Thyroid gland (tissue), 4 donors: ENCODE results near the gene PTPRN2. TPM values are rescaled to one million over a fixed set of nuclear protein-coding genes. Genes with fewer than 3 reads are reported as not detected.

ENCODE experiments used
- DNase-seq, 2 donors: peaks; one replicate each; pipeline ENCODE4 v3.0.0-alpha.2; 2019
- H3K27ac ChIP-seq, 3 donors: fragments of 200-600 bp; sonication (generic); 1 replicate in 2 of 3; 2 replicates in 1 of 3; pipeline ENCODE4 v1.5.1; 2016 to 2019; ENCODE audit warnings: mild to moderate bottlenecking in 1 of 3, moderate library complexity in 1 of 3
- H3K27me3 ChIP-seq: fragments of 200-600 bp; sonication (generic); one replicate; pipeline ENCODE4 v1.5.1; 2019
- H3K36me3 ChIP-seq, 2 donors: fragments of 200-600 bp; sonication (generic); one replicate each; pipeline ENCODE4 v1.5.1; 2016 to 2019
- H3K4me1 ChIP-seq, 2 donors: fragments of 200-600 bp; sonication (generic); one replicate each; pipeline ENCODE4 v1.5.1; 2017 to 2019
- H3K4me3 ChIP-seq, 3 donors: fragments of 200-600 bp; sonication (generic); replicated peaks in 1 of 3; 1 replicate in 2 of 3; 2 replicates in 1 of 3; pipeline ENCODE4 v1.5.1; 2016; ENCODE audit warnings: mild to moderate bottlenecking in 1 of 3
- H3K9me3 ChIP-seq: fragments of 200-600 bp; sonication (generic); one replicate; pipeline ENCODE4 v1.5.1; 2017
- POLR2A ChIP-seq, 2 donors: fragments of 450-650 bp; IDR thresholded peaks; one replicate each; pipeline ENCODE4 v1.6.1; 2017; ENCODE audit warnings: antibody characterized with exemption in 2 of 2, mild to moderate bottlenecking in 2 of 2, moderate library complexity in 1 of 2
- WGBS, 2 donors: methylation state at CpG; one replicate each; pipeline ENCODE4 v1.1.5; 2017; 5-methylcytosine and 5-hydroxymethylcytosine counted together
- intact Hi-C: fragments of 100-400 bp; cut with DNase I; formaldehyde crosslinking; loops from one replicate; pipeline ENCODE4 v1.15.1; 2023
- total RNA-seq, 4 donors: library from RNA; depleted of rRNA; stranded (reverse); fragments of >200 nt; gene quantifications; one replicate each; pipeline ENCODE4 v1.2.3, GENCODE V29; 2016
- TF ChIP-seq, protein P1 (sequence below), 6 experiments: fragments of 200-600 bp in 3 of 6; fragments of 450-650 bp in 3 of 6; sonication (generic) in 3 of 6; IDR thresholded peaks; one replicate each; pipeline ENCODE4 v1.5.1; 2016 to 2019; ENCODE audit warnings: antibody characterized with exemption in 6 of 6, mild to moderate bottlenecking in 2 of 6, inconsistent platforms in 1 of 6, moderate library complexity in 1 of 6

PTPRN2 gene
- total RNA-seq, 4 donors from 2014 or later: 4.2 to 9.9 (median 7.7) TPM

DNA sequence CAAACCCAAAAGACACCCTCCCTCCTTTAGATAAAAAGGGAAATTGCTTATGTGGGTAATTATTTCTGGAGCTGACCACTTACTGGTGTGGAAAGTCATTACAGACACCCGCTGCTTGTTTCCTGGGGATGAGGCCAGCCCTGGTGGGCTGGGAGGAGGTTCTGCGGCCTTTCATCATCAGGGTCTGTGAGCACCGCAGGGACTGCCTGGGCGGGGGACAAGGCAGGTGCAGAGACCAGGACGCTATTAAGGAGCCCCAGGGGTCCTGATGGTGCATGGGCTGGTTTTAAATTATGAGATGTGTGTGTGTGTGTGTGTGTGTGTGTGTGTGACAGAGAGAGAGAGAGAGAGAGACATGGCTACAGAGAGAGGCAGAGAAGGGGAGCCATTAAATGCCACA is 1079.6 kb downstream of the PTPRN2 start:
- intact Hi-C loops: no loop called here
- DNase-seq: no peak
- 72 to 77% methylated on average over 5 of the region's 5 CpGs for WGBS, 2 donors
- Histone ChIP-seq H3K4me3 (no peak overlapping the region), H3K4me1 (no peaks in the 10 kb centered on the region), H3K9me3 (no peaks in the 10 kb centered on the region), H3K27me3 (no peaks in the 10 kb centered on the region), H3K36me3 (no peaks in the 10 kb centered on the region), H3K27ac (no peak overlapping the region)
- no peak for TF ChIP-seq POLR2A (IDR thresholded peaks at IDR 0.05)
- TF ChIP-seq, protein P1, sequence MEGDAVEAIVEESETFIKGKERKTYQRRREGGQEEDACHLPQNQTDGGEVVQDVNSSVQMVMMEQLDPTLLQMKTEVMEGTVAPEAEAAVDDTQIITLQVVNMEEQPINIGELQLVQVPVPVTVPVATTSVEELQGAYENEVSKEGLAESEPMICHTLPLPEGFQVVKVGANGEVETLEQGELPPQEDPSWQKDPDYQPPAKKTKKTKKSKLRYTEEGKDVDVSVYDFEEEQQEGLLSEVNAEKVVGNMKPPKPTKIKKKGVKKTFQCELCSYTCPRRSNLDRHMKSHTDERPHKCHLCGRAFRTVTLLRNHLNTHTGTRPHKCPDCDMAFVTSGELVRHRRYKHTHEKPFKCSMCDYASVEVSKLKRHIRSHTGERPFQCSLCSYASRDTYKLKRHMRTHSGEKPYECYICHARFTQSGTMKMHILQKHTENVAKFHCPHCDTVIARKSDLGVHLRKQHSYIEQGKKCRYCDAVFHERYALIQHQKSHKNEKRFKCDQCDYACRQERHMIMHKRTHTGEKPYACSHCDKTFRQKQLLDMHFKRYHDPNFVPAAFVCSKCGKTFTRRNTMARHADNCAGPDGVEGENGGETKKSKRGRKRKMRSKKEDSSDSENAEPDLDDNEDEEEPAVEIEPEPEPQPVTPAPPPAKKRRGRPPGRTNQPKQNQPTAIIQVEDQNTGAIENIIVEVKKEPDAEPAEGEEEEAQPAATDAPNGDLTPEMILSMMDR (IDR thresholded peaks at IDR 0.05): no peak

DNA sequence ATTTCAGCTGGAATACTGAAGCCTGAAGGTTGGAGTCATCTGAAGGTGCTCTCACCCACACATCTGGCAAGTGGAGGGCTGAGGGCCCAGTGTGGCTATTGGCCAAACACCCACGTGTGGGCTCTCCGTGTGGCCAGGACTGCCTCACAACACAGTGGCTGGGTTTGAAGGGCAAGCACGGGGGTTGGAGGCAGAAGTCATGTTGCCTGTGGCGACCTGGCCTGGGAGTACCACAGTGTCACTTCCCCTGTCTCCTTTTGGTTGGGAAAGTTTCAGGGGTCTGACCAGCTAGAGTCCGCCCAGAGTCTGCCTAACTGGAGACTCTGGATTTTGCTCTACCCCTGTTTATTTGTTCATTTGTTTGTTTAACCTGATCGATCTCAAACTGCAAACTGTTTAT is 1081.4 kb downstream of the PTPRN2 start:
- Histone ChIP-seq H3K36me3 (no peaks in the 10 kb centered on the region), H3K4me1 (no peaks in the 10 kb centered on the region), H3K27me3 (no peaks in the 10 kb centered on the region), H3K4me3 (no peak overlapping the region), H3K27ac (no peak overlapping the region), H3K9me3 (no peaks in the 10 kb centered on the region)
- WGBS, 2 donors: 78 to 83% methylated on average over 6 of the region's 6 CpGs
- TF ChIP-seq, protein P1 (IDR thresholded peaks at IDR 0.05): no peak
- no peak for TF ChIP-seq POLR2A (IDR thresholded peaks at IDR 0.05)
- intact Hi-C loops: no loop called here
- DNase-seq: no peak

DNA sequence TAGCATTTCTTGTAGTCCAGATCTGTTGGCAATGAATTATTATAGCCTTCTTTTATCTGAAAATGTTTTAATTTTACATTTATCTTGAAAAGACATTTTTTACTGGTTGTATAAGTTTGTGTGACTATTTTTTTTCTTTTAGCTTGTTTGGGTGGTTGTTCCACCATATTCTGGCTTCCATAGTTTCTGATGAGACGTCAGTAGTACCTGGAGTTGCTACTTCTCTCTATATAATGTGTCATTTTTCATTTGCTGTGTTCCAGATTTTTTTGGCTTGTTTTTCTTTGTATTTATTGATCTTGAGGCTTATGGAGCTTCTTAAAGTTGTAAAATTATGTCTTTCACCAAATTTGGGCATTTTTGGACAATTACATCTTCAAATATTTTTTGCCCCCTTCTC is 1082.0 kb downstream of the PTPRN2 start:
- Histone ChIP-seq H3K36me3 (no peaks in the 10 kb centered on the region), H3K27ac (no peak overlapping the region), H3K4me3 (no peak overlapping the region), H3K27me3 (no peaks in the 10 kb centered on the region), H3K9me3 (no peaks in the 10 kb centered on the region), H3K4me1 (no peaks in the 10 kb centered on the region)
- intact Hi-C loops: no loop called here
- no peak for DNase-seq
- 80 to 86% methylated on average over 1 of the region's 1 CpG for WGBS, 2 donors
- TF ChIP-seq, protein P1 (IDR thresholded peaks at IDR 0.05): no peak
- no peak for TF ChIP-seq POLR2A (IDR thresholded peaks at IDR 0.05)

DNA sequence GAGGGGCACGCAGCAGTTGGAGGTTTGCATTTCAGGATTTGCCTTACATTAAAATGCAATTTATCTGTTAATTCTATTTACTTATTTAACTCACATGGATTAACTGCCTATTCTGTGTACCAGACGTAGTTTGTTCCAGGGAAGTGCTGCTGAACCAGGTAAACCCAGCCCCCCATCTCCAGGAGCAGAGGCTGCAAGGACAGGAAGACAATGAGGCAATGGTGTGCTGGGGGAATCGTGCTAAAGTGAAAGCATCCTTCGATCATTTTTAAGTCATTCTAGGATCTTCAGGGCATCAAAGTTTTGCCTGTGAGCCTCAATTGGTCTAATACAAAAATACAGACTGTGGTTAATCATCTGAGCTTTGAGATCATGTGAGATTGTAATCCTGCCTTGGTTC is 1084.4 kb downstream of the PTPRN2 start:
- H3K36me3 ChIP-seq: no peaks in the 10 kb centered on the region
- no peaks in the 10 kb centered on the region for H3K9me3 ChIP-seq
- intact Hi-C loops: no loop called here
- TF ChIP-seq, protein P1 (IDR thresholded peaks at IDR 0.05): no peak
- TF ChIP-seq POLR2A (IDR thresholded peaks at IDR 0.05): no peak
- H3K4me3 ChIP-seq: no peak overlapping the region
- peak overlapping the region in 1 of 3 donors; percentile 4 for H3K27ac ChIP-seq
- no peak for DNase-seq
- no peaks in the 10 kb centered on the region for H3K4me1 ChIP-seq
- H3K27me3 ChIP-seq: no peaks in the 10 kb centered on the region
- WGBS, 2 donors: 77 to 79% methylated on average over 4 of the region's 4 CpGs

DNA sequence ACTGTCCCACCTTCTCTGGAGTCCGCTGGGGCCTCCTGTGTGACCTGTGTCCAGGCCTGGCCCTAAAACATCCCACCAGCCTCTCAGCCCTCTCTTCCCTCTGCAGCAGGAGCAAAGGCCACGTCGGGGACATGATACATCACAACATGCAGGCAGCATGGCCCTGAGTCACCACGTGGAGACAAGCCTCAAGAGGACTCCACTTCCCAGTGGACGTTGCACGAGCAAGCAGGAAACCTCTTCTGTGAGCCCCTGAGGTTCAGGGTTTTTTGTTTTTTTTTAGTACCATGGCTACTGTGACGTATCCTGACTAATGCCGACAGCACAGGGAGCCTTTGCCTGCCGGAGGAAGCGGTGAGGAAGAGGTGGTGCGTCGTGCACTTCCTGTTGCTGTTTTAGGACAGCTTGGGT is 1084.9 kb downstream of the PTPRN2 start:
- TF ChIP-seq, protein P1 (IDR thresholded peaks at IDR 0.05): no peak
- TF ChIP-seq POLR2A (IDR thresholded peaks at IDR 0.05): no peak
- H3K36me3 ChIP-seq: no peaks in the 10 kb centered on the region
- DNase-seq: peak in 1 of 2 donors; percentile 12
- H3K9me3 ChIP-seq: no peaks in the 10 kb centered on the region
- intact Hi-C loops: no loop called here
- H3K27me3 ChIP-seq: no peaks in the 10 kb centered on the region
- no peak overlapping the region for H3K4me3 ChIP-seq
- WGBS, 2 donors: 56 to 59% methylated on average over 12 of the region's 12 CpGs
- peak overlapping the region in 1 of 3 donors; percentile 4 for H3K27ac ChIP-seq
- no peaks in the 10 kb centered on the region for H3K4me1 ChIP-seq
